K562 (cell line): Measurements from ENCODE around the gene EVI5L. TPM values are rescaled to one million over a fixed set of nuclear protein-coding genes. Genes with fewer than 3 reads are reported as not detected.

Experiments
- CSDE1 ChIP-seq, 2 experiments: fragments of 450-650 bp; IDR thresholded peaks; 2 replicates each; pipeline ENCODE4 v1.6.1; 2016; ENCODE audit warnings: mild to moderate bottlenecking in 1 of 2
- ERF ChIP-seq: fragments of 450-650 bp; formaldehyde crosslinking; IDR thresholded peaks from 2 replicates; pipeline ENCODE4 v1.4.0; 2020; ENCODE audit warnings: mild to moderate bottlenecking, mixed read lengths
- HIVEP1 ChIP-seq: fragments of 250-450 bp; sonication (Bioruptor Pico); IDR thresholded peaks from 2 replicates; pipeline ENCODE4 v1.4.0; 2020; ENCODE audit warnings: mild to moderate bottlenecking
- MAFG ChIP-seq: fragments of 450-650 bp; conservative IDR thresholded peaks from 2 replicates; pipeline ENCODE4 v1.6.1; 2016; ENCODE audit warnings: missing genetic modification characterization, missing compliant biosample characterization
- MAFK ChIP-seq: IDR thresholded peaks from 2 replicates; pipeline ENCODE4 v1.6.1; 2011; ENCODE audit warnings: low read length, improper control_type of control experiment
- MYNN ChIP-seq, 2 experiments: sonication (generic); formaldehyde crosslinking in 1 of 2; IDR thresholded peaks; 2 replicates each; pipeline versions ENCODE4 v1.5.0 to v1.6.1; 2016 to 2020; ENCODE audit warnings: antibody characterized with exemption in 1 of 2, missing genetic modification reagents in 1 of 2
- NCOA2 ChIP-seq, 2 experiments: fragments of 450-650 bp; IDR thresholded peaks; 2 replicates each; pipeline ENCODE4 v1.6.1; 2018; ENCODE audit warnings: mild to moderate bottlenecking in 2 of 2, moderate library complexity in 1 of 2; ENCODE audit not compliant: partially characterized antibody in 2 of 2
- NONO ChIP-seq, 2 experiments: fragments of 200-400 bp in 1 of 2; fragments of 450-650 bp in 1 of 2; formaldehyde crosslinking in 1 of 2; IDR thresholded peaks; 2 replicates each; pipeline ENCODE4 v1.6.1; 2017; ENCODE audit warnings: low read depth in 2 of 2, mild to moderate bottlenecking in 2 of 2, moderate library complexity in 2 of 2, low read length in 1 of 2
- PHB2 ChIP-seq: fragments of 450-650 bp; IDR thresholded peaks from 2 replicates; pipeline ENCODE4 v1.6.1; 2017; ENCODE audit warnings: low read depth
- POLR2G ChIP-seq: fragments of 200-400 bp; formaldehyde crosslinking; IDR thresholded peaks from 2 replicates; pipeline ENCODE4 v1.6.1; 2017; ENCODE audit warnings: low read depth, mild to moderate bottlenecking, antibody characterized with exemption, low read length, moderate library complexity
- RBM17 ChIP-seq: fragments of 200-400 bp; formaldehyde crosslinking; IDR thresholded peaks from 2 replicates; pipeline ENCODE4 v1.6.1; 2017; ENCODE audit warnings: low read depth, mild to moderate bottlenecking, low read length, borderline replicate concordance
- TAF1 ChIP-seq: IDR thresholded peaks from 2 replicates; pipeline ENCODE4 v1.6.1; 2011; ENCODE audit warnings: mild to moderate bottlenecking, low read length, moderate library complexity; ENCODE audit not compliant: insufficient read depth, control insufficient read depth, severe bottlenecking; ENCODE audit errors: extremely low read depth
- TRIM28 ChIP-seq: fragments of 450-650 bp; IDR thresholded peaks from 2 replicates; pipeline ENCODE4 v1.6.1; 2017
- XRCC3 ChIP-seq: fragments of 450-650 bp; IDR thresholded peaks from 2 replicates; pipeline ENCODE4 v1.6.1; 2017; ENCODE audit warnings: mild to moderate bottlenecking, moderate library complexity
- ZBTB8A ChIP-seq: fragments of 450-650 bp; IDR thresholded peaks from 2 replicates; pipeline ENCODE4 v1.6.1; 2018; ENCODE audit warnings: mild to moderate bottlenecking, moderate library complexity; ENCODE audit not compliant: partially characterized antibody
- ZNF41 ChIP-seq: fragments of 250-450 bp; sonication (Bioruptor Pico); conservative IDR thresholded peaks from 2 replicates; pipeline ENCODE4 v1.4.0; 2020; ENCODE audit warnings: mild to moderate bottlenecking
- polyA plus RNA-seq, 8 experiments: library from polyadenylated mRNA; depleted of rRNA in 4 of 8; stranded (reverse) in 5 of 8; unstranded in 3 of 8; fragments of >200 nt; fragmentation: Nextera tagmentation in 2 of 8; fragmentation: Illumina TruSeq in 1 of 8; extraction: Ambion mirVana in 2 of 8; extraction: Trizol in 1 of 8; gene quantifications; 2 replicates each; pipeline versions ENCODE4 v1.2.1 to v1.2.3, GENCODE V29; 2011 to 2014; ENCODE audit warnings: inconsistent platforms in 1 of 8, missing spikeins in 1 of 8
- total RNA-seq, 7 experiments: library from RNA; depleted of rRNA in 6 of 7; stranded (reverse); fragments of >200 nt in 6 of 7; fragmentation: Illumina TruSeq in 2 of 7; extraction: Trizol in 2 of 7; gene quantifications; 2 replicates each; pipeline versions ENCODE4 v1.2.1 to v1.2.3, GENCODE V29; 2011 to 2021; ENCODE audit warnings: low replicate concordance in 1 of 7
- TF ChIP-seq, protein P1 (sequence below), 2 experiments: IDR thresholded peaks; 2 replicates each; pipeline ENCODE4 v1.6.1; 2011; ENCODE audit warnings: borderline replicate concordance in 1 of 2, control low read depth in 1 of 2, low read depth in 1 of 2, low read length in 1 of 2, mild to moderate bottlenecking in 1 of 2, mixed read lengths in 1 of 2, moderate library complexity in 1 of 2; ENCODE audit not compliant: insufficient read depth in 1 of 2, insufficient read length in 1 of 2, poor library complexity in 1 of 2, severe bottlenecking in 1 of 2; ENCODE audit errors: extremely low read depth in 1 of 2
- TF ChIP-seq, protein P2 (sequence below), 2 experiments: IDR thresholded peaks; 2 replicates each; pipeline ENCODE4 v1.6.1; 2012; ENCODE audit warnings: improper control_type of control experiment in 2 of 2, low read depth in 2 of 2, low read length in 2 of 2, borderline replicate concordance in 1 of 2
- TF ChIP-seq, protein P3 (sequence below), 3 experiments: IDR thresholded peaks in 2 of 3; conservative IDR thresholded peaks in 1 of 3; 2 replicates each; pipeline ENCODE4 v1.5.1; 2011 to 2012; ENCODE audit warnings: low read length in 3 of 3, mild to moderate bottlenecking in 3 of 3, control low read depth in 2 of 3, improper control_type of control experiment in 1 of 3, inconsistent platforms in 1 of 3, low read depth in 1 of 3, mixed read lengths in 1 of 3, moderate library complexity in 1 of 3; ENCODE audit not compliant: insufficient read depth in 2 of 3
- TF ChIP-seq, protein P4 (sequence below), 2 experiments: fragments of 450-650 bp; conservative IDR thresholded peaks; 2 replicates each; pipeline ENCODE4 v1.6.1; 2017; ENCODE audit warnings: mild to moderate bottlenecking in 2 of 2, moderate library complexity in 2 of 2

Gene EVI5L
- total and polyA plus RNA-seq, 9 of the 15 experiments (the other 6 are each of a cell fraction or from before 2014, with no cell fraction given), result 0.69 to 1.8 (median 1.2) TPM; not detected in 2

DNA sequence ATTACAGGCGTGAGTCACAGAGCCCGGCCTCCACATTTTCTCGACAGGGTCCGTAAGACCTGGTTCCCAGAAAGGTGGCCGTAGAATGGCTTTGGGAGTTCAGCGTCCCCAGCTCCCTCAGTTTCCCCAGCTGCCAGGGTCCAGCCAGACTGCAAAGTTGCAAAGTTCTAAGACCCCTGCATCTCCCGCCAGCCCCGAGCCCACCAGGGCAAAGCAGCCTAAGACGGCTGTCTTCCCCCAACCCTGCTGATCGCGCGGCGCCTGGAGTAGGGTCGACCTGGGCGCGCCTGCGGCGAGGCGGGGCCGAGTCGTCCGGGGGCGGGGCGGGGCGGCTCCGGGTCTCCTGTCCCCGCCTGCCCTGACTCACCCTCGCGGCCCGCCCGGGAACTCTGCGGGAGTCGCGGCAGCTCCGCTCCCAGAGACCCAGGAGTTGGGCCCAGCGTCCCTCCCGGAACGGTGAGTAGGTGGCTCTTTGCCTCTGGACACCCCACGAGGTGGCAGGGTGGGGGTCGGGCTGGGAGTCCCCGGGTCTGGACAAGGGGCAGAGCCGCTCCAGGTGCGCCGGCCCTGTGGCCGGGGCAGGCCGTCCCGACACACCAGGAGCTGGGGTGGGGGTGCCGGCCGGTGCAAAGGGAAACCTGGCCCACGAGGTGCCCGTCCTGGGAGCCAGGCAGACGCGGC lies 58.3 kb downstream of the EVI5L start, which contains the start of gene LRRC8E (continued):
- TF ChIP-seq ZBTB8A, result no peak
- no peak for TF ChIP-seq MYNN (IDR thresholded peaks at IDR 0.05)
- TF ChIP-seq MYNN (CRISPR knock-in tag; IDR thresholded peaks at IDR 0.05), result no peak
- peak in 1 of 2 experiments; percentile 36; a peak in 1 of 4 replicates for TF ChIP-seq NONO (IDR thresholded peaks at IDR 0.05; ENCODE audit: low read depth in 2 of 2, low read length in 1 of 2)
- TF ChIP-seq XRCC3, result no peak
- TF ChIP-seq MAFG (tag), result no peak
- peak; percentile 60 for TF ChIP-seq TAF1
- TF ChIP-seq, protein P1, sequence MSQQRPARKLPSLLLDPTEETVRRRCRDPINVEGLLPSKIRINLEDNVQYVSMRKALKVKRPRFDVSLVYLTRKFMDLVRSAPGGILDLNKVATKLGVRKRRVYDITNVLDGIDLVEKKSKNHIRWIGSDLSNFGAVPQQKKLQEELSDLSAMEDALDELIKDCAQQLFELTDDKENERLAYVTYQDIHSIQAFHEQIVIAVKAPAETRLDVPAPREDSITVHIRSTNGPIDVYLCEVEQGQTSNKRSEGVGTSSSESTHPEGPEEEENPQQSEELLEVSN (IDR thresholded peaks at IDR 0.05; ENCODE audit: borderline replicate concordance in 1 of 2, extremely low read depth in 1 of 2, insufficient read depth in 1 of 2, insufficient read length in 1 of 2, low read depth in 1 of 2, low read length in 1 of 2, poor library complexity in 1 of 2, severe bottlenecking in 1 of 2), result peak in 1 of 2 experiments; percentile 50
- TF ChIP-seq CSDE1 (IDR thresholded peaks at IDR 0.05), result no peak
- peak; percentile 92 for TF ChIP-seq POLR2G
- no peak for TF ChIP-seq RBM17
- TF ChIP-seq PHB2, result no peak
- no peak for TF ChIP-seq TRIM28
- TF ChIP-seq, protein P2, sequence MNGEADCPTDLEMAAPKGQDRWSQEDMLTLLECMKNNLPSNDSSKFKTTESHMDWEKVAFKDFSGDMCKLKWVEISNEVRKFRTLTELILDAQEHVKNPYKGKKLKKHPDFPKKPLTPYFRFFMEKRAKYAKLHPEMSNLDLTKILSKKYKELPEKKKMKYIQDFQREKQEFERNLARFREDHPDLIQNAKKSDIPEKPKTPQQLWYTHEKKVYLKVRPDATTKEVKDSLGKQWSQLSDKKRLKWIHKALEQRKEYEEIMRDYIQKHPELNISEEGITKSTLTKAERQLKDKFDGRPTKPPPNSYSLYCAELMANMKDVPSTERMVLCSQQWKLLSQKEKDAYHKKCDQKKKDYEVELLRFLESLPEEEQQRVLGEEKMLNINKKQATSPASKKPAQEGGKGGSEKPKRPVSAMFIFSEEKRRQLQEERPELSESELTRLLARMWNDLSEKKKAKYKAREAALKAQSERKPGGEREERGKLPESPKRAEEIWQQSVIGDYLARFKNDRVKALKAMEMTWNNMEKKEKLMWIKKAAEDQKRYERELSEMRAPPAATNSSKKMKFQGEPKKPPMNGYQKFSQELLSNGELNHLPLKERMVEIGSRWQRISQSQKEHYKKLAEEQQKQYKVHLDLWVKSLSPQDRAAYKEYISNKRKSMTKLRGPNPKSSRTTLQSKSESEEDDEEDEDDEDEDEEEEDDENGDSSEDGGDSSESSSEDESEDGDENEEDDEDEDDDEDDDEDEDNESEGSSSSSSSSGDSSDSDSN (IDR thresholded peaks at IDR 0.05; ENCODE audit: borderline replicate concordance in 1 of 2, low read depth in 2 of 2, low read length in 2 of 2), result peak; percentile 63 to 71; a peak in 3 of 4 replicates
- no peak for TF ChIP-seq ZNF41 (CRISPR knock-in tag)
- TF ChIP-seq ERF (CRISPR knock-in tag), result no peak
- TF ChIP-seq, protein P3, sequence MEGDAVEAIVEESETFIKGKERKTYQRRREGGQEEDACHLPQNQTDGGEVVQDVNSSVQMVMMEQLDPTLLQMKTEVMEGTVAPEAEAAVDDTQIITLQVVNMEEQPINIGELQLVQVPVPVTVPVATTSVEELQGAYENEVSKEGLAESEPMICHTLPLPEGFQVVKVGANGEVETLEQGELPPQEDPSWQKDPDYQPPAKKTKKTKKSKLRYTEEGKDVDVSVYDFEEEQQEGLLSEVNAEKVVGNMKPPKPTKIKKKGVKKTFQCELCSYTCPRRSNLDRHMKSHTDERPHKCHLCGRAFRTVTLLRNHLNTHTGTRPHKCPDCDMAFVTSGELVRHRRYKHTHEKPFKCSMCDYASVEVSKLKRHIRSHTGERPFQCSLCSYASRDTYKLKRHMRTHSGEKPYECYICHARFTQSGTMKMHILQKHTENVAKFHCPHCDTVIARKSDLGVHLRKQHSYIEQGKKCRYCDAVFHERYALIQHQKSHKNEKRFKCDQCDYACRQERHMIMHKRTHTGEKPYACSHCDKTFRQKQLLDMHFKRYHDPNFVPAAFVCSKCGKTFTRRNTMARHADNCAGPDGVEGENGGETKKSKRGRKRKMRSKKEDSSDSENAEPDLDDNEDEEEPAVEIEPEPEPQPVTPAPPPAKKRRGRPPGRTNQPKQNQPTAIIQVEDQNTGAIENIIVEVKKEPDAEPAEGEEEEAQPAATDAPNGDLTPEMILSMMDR (IDR thresholded peaks at IDR 0.05 in 2 of 3, conservative IDR thresholded peaks at IDR 0.05 in 1 of 3; ENCODE audit: insufficient read depth in 2 of 3, low read depth in 1 of 3, low read length in 3 of 3), result 0 out of 6 replicates have a peak, but pooled peaks of 1 of the 3 experiments have one; percentile 0
- no peak for TF ChIP-seq NCOA2 (IDR thresholded peaks at IDR 0.05; ENCODE audit: partially characterized antibody in 2 of 2)
- TF ChIP-seq HIVEP1 (CRISPR knock-in tag), result no peak
- TF ChIP-seq, protein P4, sequence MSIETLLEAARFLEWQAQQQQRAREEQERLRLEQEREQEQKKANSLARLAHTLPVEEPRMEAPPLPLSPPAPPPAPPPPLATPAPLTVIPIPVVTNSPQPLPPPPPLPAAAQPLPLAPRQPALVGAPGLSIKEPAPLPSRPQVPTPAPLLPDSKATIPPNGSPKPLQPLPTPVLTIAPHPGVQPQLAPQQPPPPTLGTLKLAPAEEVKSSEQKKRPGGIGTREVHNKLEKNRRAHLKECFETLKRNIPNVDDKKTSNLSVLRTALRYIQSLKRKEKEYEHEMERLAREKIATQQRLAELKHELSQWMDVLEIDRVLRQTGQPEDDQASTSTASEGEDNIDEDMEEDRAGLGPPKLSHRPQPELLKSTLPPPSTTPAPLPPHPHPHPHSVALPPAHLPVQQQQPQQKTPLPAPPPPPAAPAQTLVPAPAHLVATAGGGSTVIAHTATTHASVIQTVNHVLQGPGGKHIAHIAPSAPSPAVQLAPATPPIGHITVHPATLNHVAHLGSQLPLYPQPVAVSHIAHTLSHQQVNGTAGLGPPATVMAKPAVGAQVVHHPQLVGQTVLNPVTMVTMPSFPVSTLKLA (conservative IDR thresholded peaks at IDR 0.05), result peak in 1 of 2 experiments; percentile 49; a peak in 1 of 4 replicates
- TF ChIP-seq MAFK, result no peak
